Ovary (tissue), 9 donors: Measurements from ENCODE around the gene AFAP1. TPM values are rescaled to one million over a fixed set of nuclear protein-coding genes. Genes with fewer than 3 reads are reported as not detected.

Source experiments
- DNase-seq, 5 donors: peaks; one replicate each; pipeline ENCODE4 v3.0.0-alpha.2; 2019 to 2020
- H3K27ac ChIP-seq, 2 donors: fragments of 200-600 bp; one replicate each; pipeline versions ENCODE4 v1.5.1 to v1.8.0; 2019 to 2022
- H3K27me3 ChIP-seq: fragments of 200-600 bp; one replicate; pipeline ENCODE4 v1.8.0; 2022
- H3K36me3 ChIP-seq: fragments of 200-600 bp; sonication (generic); one replicate; pipeline ENCODE4 v1.5.1; 2019
- H3K4me1 ChIP-seq: one replicate; pipeline ENCODE4 v1.8.1; 2013; ENCODE audit warnings: mild to moderate bottlenecking, moderate library complexity; ENCODE audit not compliant: insufficient read depth
- H3K4me3 ChIP-seq: fragments of 200-600 bp; sonication (generic); one replicate; pipeline ENCODE4 v1.5.1; 2017
- H3K9me3 ChIP-seq, 2 donors: fragments of 200-600 bp in 1 of 2; sonication (generic) in 1 of 2; one replicate each; pipeline versions ENCODE4 v1.5.1 to v1.8.1; 2013 to 2019; ENCODE audit warnings: mild to moderate bottlenecking in 1 of 2, moderate library complexity in 1 of 2
- EP300 ChIP-seq: sonication (generic); formaldehyde crosslinking; IDR thresholded peaks from one replicate; pipeline ENCODE4 v1.6.1; 2017; ENCODE audit warnings: antibody characterized with exemption
- POLR2A ChIP-seq: fragments of 450-650 bp; IDR thresholded peaks from one replicate; pipeline ENCODE4 v1.6.1; 2017; ENCODE audit warnings: antibody characterized with exemption, mild to moderate bottlenecking, moderate library complexity
- WGBS, 3 donors: extraction: QIAGEN DNeasy Blood & Tissue Kit in 1 of 3; methylation state at CpG; one replicate each; pipeline versions ENCODE4 v1.1.5 to v1.1.7; 2013 to 2017; 5-methylcytosine and 5-hydroxymethylcytosine counted together
- intact Hi-C, 4 donors: fragments of 100-400 bp; cut with DNase I; formaldehyde crosslinking; loops; one replicate each; pipeline versions ENCODE4 v1.11.0 to v1.15.1; 2022 to 2023
- polyA plus RNA-seq, 2 donors: library from polyadenylated mRNA; stranded (reverse); fragments of 200-250 nt in 1 of 2; fragments of 350-450 nt in 1 of 2; fragmentation: Illumina TruSeq in 1 of 2; extraction: RNeasy Lipid Tissue Mini Kit (QIAGEN cat#74804) in 1 of 2; gene quantifications; one replicate each; pipeline ENCODE4 v1.2.3, GENCODE V29; 2013 to 2014
- total RNA-seq, 7 donors: library from RNA; depleted of rRNA in 2 of 7; stranded (reverse); fragments of >200 nt in 2 of 7; fragmentation: NEBNext Ultra II Directional in 3 of 7; extraction: Animal tissue kit (Norgen Biotek cat#: 25700) in 3 of 7; gene quantifications; one replicate each; pipeline versions ENCODE4 v1.1.0 to v1.2.4, GENCODE V29; 2016 to 2023
- TF ChIP-seq, protein P1 (sequence below), 3 donors: fragments of 450-650 bp in 2 of 3; fragments of 200-600 bp in 1 of 3; IDR thresholded peaks; one replicate each; pipeline versions ENCODE4 v1.5.1 to v1.8.0; 2016 to 2022; ENCODE audit warnings: antibody characterized with exemption in 3 of 3, mild to moderate bottlenecking in 1 of 3
- donor health status: DM: no; HTN: no; CAD: no; lungs with moderate emphysema.
- donor health status: DM: no; HTN: no; CAD: no.
- donor health status: Bipolar disorder and iron deficiency.
- donor health status: DM: yes; HTN: yes; CAD: no.
- donor health status: DM: no; HTN: no; CAD: no.
- donor health status: DM: yes; HTN: yes; CAD: no.

AFAP1 gene
- total and polyA plus RNA-seq, 9 donors, result 8.6 to 42.3 (median 23.0) TPM

DNA sequence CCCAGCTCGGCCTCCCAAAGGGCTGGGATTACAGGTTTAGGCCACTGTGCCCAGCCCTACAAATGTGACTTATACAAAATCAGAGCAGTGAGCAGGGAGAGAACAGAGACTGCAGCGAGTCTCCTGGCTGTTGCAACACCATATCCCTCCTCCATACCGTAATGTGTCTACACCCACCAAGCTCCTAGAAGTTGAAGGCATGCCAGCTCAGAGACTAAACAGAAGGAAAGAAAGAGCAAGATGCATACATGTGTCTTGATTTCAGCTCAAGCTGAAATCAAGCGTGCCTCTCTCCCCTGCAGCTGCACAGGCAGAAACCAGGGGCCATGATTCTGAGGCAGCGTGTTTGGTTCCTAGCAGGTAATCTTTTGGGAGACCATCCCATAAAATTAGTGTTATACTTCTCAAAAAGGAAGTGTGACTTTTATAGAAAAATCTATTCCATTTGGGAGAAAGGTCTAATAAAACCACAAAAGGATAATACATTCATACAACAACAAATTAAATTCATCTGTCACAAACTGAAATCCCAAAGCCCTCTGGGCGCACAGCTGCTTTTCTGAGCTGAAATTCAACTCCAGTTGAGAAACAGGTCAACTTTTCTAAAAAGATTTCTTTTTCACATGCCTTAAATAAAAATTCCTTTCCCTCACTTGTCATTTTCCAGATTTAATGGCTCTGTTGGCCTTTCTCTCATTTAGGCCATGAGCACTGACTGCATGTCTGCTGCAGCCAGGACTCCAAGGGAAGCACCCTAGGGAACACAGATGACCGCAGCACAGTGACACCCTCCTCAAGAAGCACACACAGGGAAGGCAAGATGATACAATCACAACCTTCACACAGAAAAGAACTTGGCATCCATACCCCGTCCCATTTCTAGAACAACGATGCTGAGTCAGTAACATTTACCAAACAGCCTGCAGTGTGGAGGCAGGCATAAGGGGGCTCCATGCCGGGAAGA, 34.4 kb downstream of the AFAP1 start:
- H3K27me3 ChIP-seq, result no peaks in the 10 kb centered on the region
- no peaks in the 10 kb centered on the region for H3K36me3 ChIP-seq
- 30 to 36% (median 35%) methylated on average over 10 of the region's 10 CpGs for WGBS, 3 donors
- intact Hi-C loops, result no loop called here
- peak overlapping the region in 1 of 2 donors; percentile 22 for H3K27ac ChIP-seq
- TF ChIP-seq EP300, result no peak
- no peak for TF ChIP-seq POLR2A
- TF ChIP-seq, protein P1, sequence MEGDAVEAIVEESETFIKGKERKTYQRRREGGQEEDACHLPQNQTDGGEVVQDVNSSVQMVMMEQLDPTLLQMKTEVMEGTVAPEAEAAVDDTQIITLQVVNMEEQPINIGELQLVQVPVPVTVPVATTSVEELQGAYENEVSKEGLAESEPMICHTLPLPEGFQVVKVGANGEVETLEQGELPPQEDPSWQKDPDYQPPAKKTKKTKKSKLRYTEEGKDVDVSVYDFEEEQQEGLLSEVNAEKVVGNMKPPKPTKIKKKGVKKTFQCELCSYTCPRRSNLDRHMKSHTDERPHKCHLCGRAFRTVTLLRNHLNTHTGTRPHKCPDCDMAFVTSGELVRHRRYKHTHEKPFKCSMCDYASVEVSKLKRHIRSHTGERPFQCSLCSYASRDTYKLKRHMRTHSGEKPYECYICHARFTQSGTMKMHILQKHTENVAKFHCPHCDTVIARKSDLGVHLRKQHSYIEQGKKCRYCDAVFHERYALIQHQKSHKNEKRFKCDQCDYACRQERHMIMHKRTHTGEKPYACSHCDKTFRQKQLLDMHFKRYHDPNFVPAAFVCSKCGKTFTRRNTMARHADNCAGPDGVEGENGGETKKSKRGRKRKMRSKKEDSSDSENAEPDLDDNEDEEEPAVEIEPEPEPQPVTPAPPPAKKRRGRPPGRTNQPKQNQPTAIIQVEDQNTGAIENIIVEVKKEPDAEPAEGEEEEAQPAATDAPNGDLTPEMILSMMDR (IDR thresholded peaks at IDR 0.05), result no peak
- no peak overlapping the region for H3K4me3 ChIP-seq
- H3K4me1 ChIP-seq, result peaks cover 17% of the 10 kb centered on the region
- peak in 1 of 5 donors; percentile 35 for DNase-seq
- H3K9me3 ChIP-seq, result no peaks in the 10 kb centered on the region

DNA sequence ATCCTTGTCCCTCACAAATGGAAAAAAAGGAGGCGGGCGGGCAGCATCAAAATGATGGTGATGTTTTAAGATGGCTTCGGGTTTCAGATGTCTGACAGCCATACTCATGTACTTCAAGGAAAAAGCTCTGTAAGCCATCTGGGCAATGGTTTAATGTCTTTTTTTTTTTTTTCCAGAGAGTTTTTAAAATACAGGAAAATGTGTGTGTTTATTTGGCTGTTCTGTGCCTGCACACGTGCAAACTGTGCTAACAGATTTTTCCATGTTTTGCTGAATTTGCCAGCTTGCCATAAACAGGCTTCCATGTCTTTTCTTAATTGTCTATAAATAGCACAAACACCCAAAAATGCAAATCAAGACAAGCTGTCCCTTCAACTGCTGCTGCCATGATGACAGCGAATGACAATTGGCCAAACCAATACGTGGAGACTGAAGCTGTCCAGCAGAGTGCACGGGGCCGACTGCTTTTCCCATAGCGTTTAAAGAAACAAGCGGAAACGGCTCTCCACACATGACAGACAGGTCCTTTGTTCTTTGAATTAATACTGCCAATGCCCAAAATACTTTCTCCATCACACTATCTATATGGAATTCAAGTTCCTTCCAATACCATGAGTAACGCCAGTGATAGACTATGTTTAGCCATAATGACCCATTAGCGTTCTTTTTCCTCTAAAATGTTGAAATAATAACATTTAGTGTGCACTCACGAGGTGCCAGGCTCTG, 35.7 kb downstream of the AFAP1 start:
- Histone ChIP-seq H3K9me3 (no peaks in the 10 kb centered on the region), H3K27ac (no peak overlapping the region), H3K4me3 (no peak overlapping the region), H3K4me1 (peaks cover 13% of the 10 kb centered on the region), H3K36me3 (no peaks in the 10 kb centered on the region), H3K27me3 (no peaks in the 10 kb centered on the region)
- 57 to 67% (median 64%) methylated on average over 14 of the region's 14 CpGs for WGBS, 3 donors
- TF ChIP-seq, protein P1 (IDR thresholded peaks at IDR 0.05), result no peak
- TF ChIP-seq POLR2A (no peak), EP300 (no peak)
- intact Hi-C loops, result no loop called here
- no peak for DNase-seq

DNA sequence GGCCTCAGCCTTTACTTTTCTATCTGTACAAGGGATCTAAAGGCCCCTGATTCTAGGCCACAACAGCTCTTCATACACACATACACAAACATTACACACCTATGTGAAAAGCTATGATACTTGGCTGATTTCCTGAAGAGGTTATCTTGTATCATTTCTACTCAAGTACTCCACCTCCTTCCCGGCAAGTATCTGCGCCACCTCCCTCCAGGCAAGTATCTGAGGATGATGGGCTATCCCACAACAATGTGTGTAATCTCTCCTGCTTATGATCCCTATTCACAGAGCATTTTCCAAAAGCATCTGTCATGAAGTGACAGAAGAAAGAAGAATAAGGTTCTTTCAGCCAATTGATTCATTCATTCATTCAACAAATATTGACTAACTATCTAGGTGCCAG, 36.8 kb downstream of the AFAP1 start:
- Histone ChIP-seq H3K27ac (no peak overlapping the region), H3K4me3 (no peak overlapping the region), H3K9me3 (no peaks in the 10 kb centered on the region), H3K4me1 (peaks cover 15% of the 10 kb centered on the region), H3K36me3 (no peaks in the 10 kb centered on the region), H3K27me3 (no peaks in the 10 kb centered on the region)
- TF ChIP-seq, protein P1 (IDR thresholded peaks at IDR 0.05), result no peak
- no peak for TF ChIP-seq EP300
- intact Hi-C loops, result no loop called here
- no peak for DNase-seq
- 86 to 90% (median 86%) methylated on average over 2 of the region's 2 CpGs for WGBS, 3 donors

DNA sequence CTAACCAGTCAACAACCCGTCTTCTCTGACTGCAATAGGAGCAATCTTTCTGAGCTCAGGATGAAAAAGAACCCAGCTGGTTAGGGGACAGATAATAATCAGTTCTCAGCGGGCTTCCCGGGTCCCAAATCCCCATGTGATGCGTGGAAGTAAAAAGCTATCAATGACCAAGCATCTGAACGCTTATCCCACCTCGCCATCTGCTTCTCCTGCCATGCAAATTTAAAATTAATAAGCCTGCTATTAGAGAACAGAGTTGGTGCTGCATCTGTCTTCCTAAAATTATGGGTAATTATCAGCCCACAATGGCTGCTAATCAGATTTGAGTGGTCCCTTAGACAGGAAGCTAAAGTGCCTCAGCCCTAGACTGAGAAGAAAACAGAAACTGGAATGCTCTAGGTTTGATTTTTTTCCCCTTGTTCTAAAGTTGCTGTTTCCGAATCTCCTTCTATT, 37.5 kb downstream of the AFAP1 start:
- no peak overlapping the region for H3K4me3 ChIP-seq
- no peaks in the 10 kb centered on the region for H3K9me3 ChIP-seq
- no peak for DNase-seq
- intact Hi-C loops, result no loop called here
- 76 to 78% (median 76%) methylated on average over 7 of the region's 7 CpGs for WGBS, 3 donors
- no peak for TF ChIP-seq POLR2A
- TF ChIP-seq, protein P1 (IDR thresholded peaks at IDR 0.05), result no peak
- TF ChIP-seq EP300, result no peak
- H3K4me1 ChIP-seq, result peaks cover 14% of the 10 kb centered on the region
- H3K27ac ChIP-seq, result no peak overlapping the region
- H3K36me3 ChIP-seq, result no peaks in the 10 kb centered on the region
- H3K27me3 ChIP-seq, result no peaks in the 10 kb centered on the region
